Uterus (tissue), 4 donors: Measurements from ENCODE around the gene ZGPAT. TPM values are rescaled to one million over a fixed set of nuclear protein-coding genes. Genes with fewer than 3 reads are reported as not detected.
A peak's percentile ranks its signal among the peaks of the same experiment; 100 is the strongest.

Experiments used
- DNase-seq, 2 donors: peaks; one replicate each; pipeline ENCODE4 v3.0.0-alpha.2; 2019 to 2020
- H3K27ac ChIP-seq, 2 donors: fragments of 200-600 bp; sonication (generic); 1 replicate in 1 of 2; 2 replicates in 1 of 2; pipeline ENCODE4 v1.5.1; 2016 to 2018
- H3K27me3 ChIP-seq, 2 donors: fragments of 200-600 bp; sonication (generic); one replicate each; pipeline ENCODE4 v1.5.1; 2018 to 2019; ENCODE audit warnings: control low read depth in 1 of 2
- H3K36me3 ChIP-seq, 2 donors: fragments of 200-600 bp; sonication (generic); one replicate each; pipeline ENCODE4 v1.5.1; 2019; ENCODE audit warnings: control low read depth in 1 of 2
- H3K4me1 ChIP-seq, 2 donors: fragments of 200-600 bp; sonication (generic); one replicate each; pipeline ENCODE4 v1.5.1; 2018 to 2019; ENCODE audit warnings: control low read depth in 1 of 2
- H3K4me3 ChIP-seq, 2 donors: fragments of 200-600 bp; sonication (generic); 1 replicate in 1 of 2; 2 replicates in 1 of 2; pipeline ENCODE4 v1.5.1; 2018 to 2019; ENCODE audit warnings: mild to moderate bottlenecking in 1 of 2
- H3K9me3 ChIP-seq, 2 donors: fragments of 200-600 bp; sonication (generic); one replicate each; pipeline ENCODE4 v1.5.1; 2019; ENCODE audit warnings: control low read depth in 1 of 2
- POLR2A ChIP-seq, 2 donors: fragments of 450-650 bp; IDR thresholded peaks; one replicate each; pipeline ENCODE4 v1.6.1; 2016; ENCODE audit warnings: antibody characterized with exemption in 2 of 2, mild to moderate bottlenecking in 1 of 2, moderate library complexity in 1 of 2
- intact Hi-C: fragments of 100-400 bp; cut with DNase I; formaldehyde crosslinking; loops from one replicate; pipeline ENCODE4 v1.15.1; 2023; ENCODE audit warnings: low total_unique reads
- total RNA-seq, 4 donors: library from RNA; depleted of rRNA in 3 of 4; stranded (reverse); fragments of >200 nt in 3 of 4; gene quantifications; one replicate each; pipeline versions ENCODE4 v1.1.0 to v1.2.4, GENCODE V29; 2014 to 2023
- TF ChIP-seq, protein P1 (sequence below), 4 experiments: fragments of 200-600 bp in 2 of 4; fragments of 450-650 bp in 2 of 4; sonication (generic) in 2 of 4; IDR thresholded peaks; one replicate each; pipeline ENCODE4 v1.5.1; 2016 to 2019; ENCODE audit warnings: antibody characterized with exemption in 4 of 4, mild to moderate bottlenecking in 2 of 4, moderate library complexity in 1 of 4
- donor health status: DM: yes; HTN: yes; CAD: no.

ZGPAT gene
- total RNA-seq, 4 donors from 2014 or later: 1.5 to 37.9 (median 15.3) TPM

DNA sequence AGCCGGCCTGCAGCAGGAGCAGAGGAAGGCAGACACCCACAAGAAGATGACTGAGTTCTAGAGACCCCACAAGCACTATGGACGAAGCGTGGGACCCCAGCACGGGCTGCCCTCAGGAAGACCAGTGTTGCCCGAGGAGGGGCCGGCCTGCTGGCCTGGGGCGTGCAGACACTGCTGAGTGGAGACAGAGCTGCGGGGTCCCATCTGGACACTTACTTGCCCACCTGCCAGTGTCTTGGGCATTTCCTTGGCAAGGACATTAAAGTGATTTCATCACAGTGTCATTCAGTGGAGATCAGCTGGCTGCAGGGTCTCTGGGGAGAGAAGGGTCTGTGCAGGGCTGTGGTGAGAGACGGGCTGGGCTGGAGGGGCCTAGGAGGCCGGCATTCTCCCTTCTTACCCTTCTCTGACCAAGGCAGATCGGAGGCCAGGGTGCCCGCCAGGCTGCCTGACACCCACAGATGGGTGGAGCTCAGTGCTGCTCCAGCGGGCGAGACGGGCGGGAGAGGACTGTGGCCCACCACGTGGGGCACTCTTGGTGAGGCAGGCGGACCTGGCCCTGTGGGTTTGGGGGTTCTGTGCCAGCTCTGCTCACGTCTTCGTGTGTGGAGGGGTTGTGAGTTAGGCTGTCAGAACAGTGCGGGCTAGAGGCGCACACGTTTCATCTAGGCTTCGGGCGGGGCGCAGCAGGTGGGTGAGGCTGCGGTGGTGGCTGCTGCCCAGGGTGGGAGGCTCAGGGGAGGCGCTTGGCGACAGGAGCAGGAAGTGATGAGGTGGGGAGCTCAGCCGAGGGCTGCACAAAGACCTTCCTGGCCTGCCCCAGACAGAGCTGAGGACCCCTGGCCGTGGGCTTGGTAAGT is 28.2 kb downstream of the ZGPAT start, which contains the start of gene LIME1:
Gene LIME1 (plus strand): TSS at position 806 of the 860 bp plus-strand sequence. CDS start 886 bp downstream, outside the sequence.
- Histone ChIP-seq H3K27me3 (no peaks in the 10 kb centered on the region), H3K27ac (no peak within 1 kb of the TSS), H3K36me3 (no peaks in the 10 kb centered on the region), H3K4me1 (peaks cover 0 to 16% of the 10 kb centered on the region in 2 donors), H3K9me3 (no peaks in the 10 kb centered on the region), H3K4me3 (no peak within 1 kb of the TSS)
- peak in 1 of 2 donors; percentile 25 for DNase-seq
- no peak for TF ChIP-seq POLR2A (IDR thresholded peaks at IDR 0.05)
- TF ChIP-seq, protein P1, sequence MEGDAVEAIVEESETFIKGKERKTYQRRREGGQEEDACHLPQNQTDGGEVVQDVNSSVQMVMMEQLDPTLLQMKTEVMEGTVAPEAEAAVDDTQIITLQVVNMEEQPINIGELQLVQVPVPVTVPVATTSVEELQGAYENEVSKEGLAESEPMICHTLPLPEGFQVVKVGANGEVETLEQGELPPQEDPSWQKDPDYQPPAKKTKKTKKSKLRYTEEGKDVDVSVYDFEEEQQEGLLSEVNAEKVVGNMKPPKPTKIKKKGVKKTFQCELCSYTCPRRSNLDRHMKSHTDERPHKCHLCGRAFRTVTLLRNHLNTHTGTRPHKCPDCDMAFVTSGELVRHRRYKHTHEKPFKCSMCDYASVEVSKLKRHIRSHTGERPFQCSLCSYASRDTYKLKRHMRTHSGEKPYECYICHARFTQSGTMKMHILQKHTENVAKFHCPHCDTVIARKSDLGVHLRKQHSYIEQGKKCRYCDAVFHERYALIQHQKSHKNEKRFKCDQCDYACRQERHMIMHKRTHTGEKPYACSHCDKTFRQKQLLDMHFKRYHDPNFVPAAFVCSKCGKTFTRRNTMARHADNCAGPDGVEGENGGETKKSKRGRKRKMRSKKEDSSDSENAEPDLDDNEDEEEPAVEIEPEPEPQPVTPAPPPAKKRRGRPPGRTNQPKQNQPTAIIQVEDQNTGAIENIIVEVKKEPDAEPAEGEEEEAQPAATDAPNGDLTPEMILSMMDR (IDR thresholded peaks at IDR 0.05): no peak
- intact Hi-C loops: no loop called here

- no peaks in the 10 kb centered on the region for H3K36me3 ChIP-seq
- H3K27ac ChIP-seq: no peak overlapping the region
- peak in 1 of 2 donors; percentile 18 for DNase-seq
- no peak overlapping the region for H3K4me3 ChIP-seq
- no peaks in the 10 kb centered on the region for H3K27me3 ChIP-seq
- intact Hi-C loops: no loop called here
- TF ChIP-seq, protein P1 (IDR thresholded peaks at IDR 0.05): no peak
- TF ChIP-seq POLR2A (IDR thresholded peaks at IDR 0.05): no peak
- no peaks in the 10 kb centered on the region for H3K9me3 ChIP-seq
- peaks cover 0 to 26% of the 10 kb centered on the region in 2 donors for H3K4me1 ChIP-seq
Measured at GRCh38 chr20:63736893-63737694, 29.3 kb downstream of the ZGPAT start.

DNA sequence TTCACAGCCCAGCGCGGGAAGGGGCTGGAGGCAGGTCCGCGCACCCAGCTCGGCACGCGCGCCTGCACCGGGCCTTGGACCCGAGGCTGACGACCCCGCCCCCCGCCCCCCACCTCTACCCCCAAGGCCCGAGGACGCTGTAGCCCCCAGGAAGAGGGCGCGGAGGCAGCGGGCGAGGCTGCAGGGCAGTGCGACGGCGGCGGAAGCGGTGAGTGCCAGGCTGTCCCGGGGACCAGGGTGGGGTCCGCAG is 29.8 kb downstream of the ZGPAT start:
- no peak for DNase-seq
- H3K27ac ChIP-seq: no peak overlapping the region

GRCh38 chr20:63737945-63738686 is 30.3 kb downstream of the ZGPAT start:
- peak in 1 of 2 donors; percentile 35 for DNase-seq
- H3K27me3 ChIP-seq: no peaks in the 10 kb centered on the region
- peaks cover 0 to 30% of the 10 kb centered on the region in 2 donors for H3K4me1 ChIP-seq
- no peaks in the 10 kb centered on the region for H3K9me3 ChIP-seq
- intact Hi-C loops: no loop called here
- H3K4me3 ChIP-seq: no peak overlapping the region
- TF ChIP-seq POLR2A (IDR thresholded peaks at IDR 0.05): no peak
- TF ChIP-seq, protein P1 (IDR thresholded peaks at IDR 0.05): no peak
- no peaks in the 10 kb centered on the region for H3K36me3 ChIP-seq
- H3K27ac ChIP-seq: peak overlapping the region in 1 of 2 donors; percentile 94

More for the DNA sequence above, 29.8 kb downstream of the ZGPAT start:
- Histone ChIP-seq H3K4me3 (no peak overlapping the region), H3K27me3 (no peaks in the 10 kb centered on the region), H3K36me3 (no peaks in the 10 kb centered on the region), H3K4me1 (peaks cover 0 to 30% of the 10 kb centered on the region in 2 donors), H3K9me3 (no peaks in the 10 kb centered on the region)
- TF ChIP-seq, protein P1 (IDR thresholded peaks at IDR 0.05): no peak
- TF ChIP-seq POLR2A (IDR thresholded peaks at IDR 0.05): no peak
- intact Hi-C loops: no loop called here
